PC-3 (cell line): Measurements from ENCODE around the gene CDK14. TPM values are rescaled to one million over a fixed set of nuclear protein-coding genes. Genes with fewer than 3 reads are reported as not detected.

Experiments
- ATAC-seq: fragments of 200-7000 bp; cut with Tn5 transposase; 2 replicates; pipeline ENCODE4 v1.9.1; 2020; ENCODE audit warnings: mild to moderate bottlenecking, moderate library complexity
- BruUV-seq: library from RNA; stranded (reverse); fragments of 400-500 nt; replicated peaks from 2 replicates; lab custom pipeline; 2021; lab: Mats Ljungman, UMichigan
- CTCF ChIA-PET: fragments of 300-600 bp; sonication (Branson Sonifier 250); formaldehyde crosslinking; loops from one replicate; lab custom pipeline; 2022; ENCODE audit warnings: antibody characterized with exemption; lab: Charles Lee
- POLR2A ChIA-PET: fragments of 300-600 bp; sonication (Branson Sonifier 250); formaldehyde crosslinking; loops from one replicate; lab custom pipeline; 2022; ENCODE audit warnings: antibody characterized with exemption; ENCODE audit not compliant: unreplicated experiment; lab: Charles Lee
- DNase-seq: peaks from one replicate; pipeline ENCODE4 v3.0.0-alpha.2; 2015
- H2AFZ ChIP-seq: fragments of 300-600 bp; sonication (generic); 2 replicates; pipeline ENCODE4 v1.6.0; 2016; ENCODE audit warnings: antibody characterized with exemption, low read length
- H3F3A ChIP-seq: fragments of 300-600 bp; sonication (generic); one replicate; pipeline ENCODE4 v1.6.0; 2017; ENCODE audit warnings: antibody characterized with exemption, low read length, control low read depth, mild to moderate bottlenecking; ENCODE audit not compliant: unreplicated experiment
- H3K27ac ChIP-seq: fragments of 300-600 bp; sonication (generic); 2 replicates; pipeline ENCODE4 v1.5.1; 2016; ENCODE audit warnings: mild to moderate bottlenecking, low read length
- H3K27me3 ChIP-seq: fragments of 300-600 bp; sonication (generic); 2 replicates; pipeline ENCODE4 v1.6.1; 2016; ENCODE audit warnings: low read length, mixed read lengths
- H3K36me3 ChIP-seq: fragments of 300-600 bp; sonication (generic); 2 replicates; pipeline ENCODE4 v1.6.1; 2016; ENCODE audit warnings: low read depth, mixed run types, low read length, mixed read lengths
- H3K4me1 ChIP-seq: fragments of 300-600 bp; sonication (generic); 2 replicates; pipeline ENCODE4 v1.5.1; 2016; ENCODE audit warnings: low read length; ENCODE audit not compliant: insufficient read depth
- H3K4me2 ChIP-seq: fragments of 300-600 bp; sonication (generic); 2 replicates; pipeline ENCODE4 v1.6.0; 2016; ENCODE audit warnings: low read length
- H3K4me3 ChIP-seq: fragments of 300-600 bp; sonication (generic); 2 replicates; pipeline ENCODE4 v1.5.1; 2016; ENCODE audit warnings: mild to moderate bottlenecking, low read length, mixed read lengths
- H3K79me2 ChIP-seq: fragments of 300-600 bp; sonication (generic); 2 replicates; pipeline ENCODE4 v1.6.1; 2017; ENCODE audit warnings: low read length, mixed read lengths
- H3K9ac ChIP-seq: fragments of 300-600 bp; sonication (generic); 2 replicates; pipeline ENCODE4 v1.6.0; 2016; ENCODE audit warnings: mild to moderate bottlenecking, low read length
- H3K9me2 ChIP-seq: fragments of 300-600 bp; sonication (generic); replicated peaks from 2 replicates; pipeline ENCODE4 v1.6.1; 2016; ENCODE audit warnings: mixed run types, low read length, mixed read lengths
- H3K9me3 ChIP-seq: fragments of 300-600 bp; sonication (generic); 2 replicates; pipeline ENCODE4 v1.6.1; 2016; ENCODE audit warnings: low read length, mixed read lengths
- H4K20me1 ChIP-seq: fragments of 300-600 bp; sonication (generic); 2 replicates; pipeline ENCODE4 v1.6.1; 2016; ENCODE audit warnings: low read length, mixed read lengths
- EZH2 ChIP-seq: fragments of 300-600 bp; sonication (generic); IDR thresholded peaks from one replicate; pipeline ENCODE4 v1.6.1; 2017; ENCODE audit warnings: antibody characterized with exemption, mild to moderate bottlenecking, low read length; ENCODE audit not compliant: unreplicated experiment
- EZH2phosphoT487 ChIP-seq: fragments of 300-600 bp; sonication (generic); IDR thresholded peaks from 2 replicates; pipeline ENCODE4 v1.6.1; 2018; ENCODE audit warnings: mild to moderate bottlenecking, antibody characterized with exemption, low read length, borderline replicate concordance
- intact Hi-C: fragments of 100-400 bp; cut with micrococcal nuclease; formaldehyde crosslinking; loops from 2 replicates; pipeline ENCODE4 v1.9.0; 2023
- total RNA-seq: library from RNA; depleted of rRNA; stranded (reverse); fragments of >200 nt; gene quantifications from 2 replicates; pipeline ENCODE4 v1.2.3, GENCODE V29; 2014
- TF ChIP-seq, protein P1 (sequence below): fragments of 300-600 bp; sonication (generic); conservative IDR thresholded peaks from 2 replicates; pipeline ENCODE4 v1.5.1; 2017; ENCODE audit warnings: antibody characterized with exemption, low read depth, mild to moderate bottlenecking, low read length

Gene CDK14
- total RNA-seq, 1 experiment from 2014 or later, result 8.2 TPM

- ChIA-PET CTCF (no interaction called here), POLR2A (no interaction called here)
- Histone ChIP-seq H3K4me3 (no peak overlapping the region), H3K27me3 (no peaks in the 10 kb centered on the region), H4K20me1 (no peaks in the 10 kb centered on the region), H3K4me1 (no peaks in the 10 kb centered on the region), H3F3A (no peaks in the 10 kb centered on the region), H3K79me2 (no peaks in the 10 kb centered on the region), H3K27ac (no peak overlapping the region), H2AFZ (no peak overlapping the region), H3K9me3 (no peaks in the 10 kb centered on the region), H3K4me2 (no peak overlapping the region), H3K9me2 (no peaks in the 10 kb centered on the region), H3K36me3 (no peaks in the 10 kb centered on the region), H3K9ac (no peak overlapping the region)
- BruUV-seq, result no TSS peak
- intact Hi-C loops, result no loop called here
- DNase-seq (no peak), ATAC-seq (no peak)
- TF ChIP-seq EZH2phosphoT487 (no peak), EZH2 (no peak)
- TF ChIP-seq, protein P1, sequence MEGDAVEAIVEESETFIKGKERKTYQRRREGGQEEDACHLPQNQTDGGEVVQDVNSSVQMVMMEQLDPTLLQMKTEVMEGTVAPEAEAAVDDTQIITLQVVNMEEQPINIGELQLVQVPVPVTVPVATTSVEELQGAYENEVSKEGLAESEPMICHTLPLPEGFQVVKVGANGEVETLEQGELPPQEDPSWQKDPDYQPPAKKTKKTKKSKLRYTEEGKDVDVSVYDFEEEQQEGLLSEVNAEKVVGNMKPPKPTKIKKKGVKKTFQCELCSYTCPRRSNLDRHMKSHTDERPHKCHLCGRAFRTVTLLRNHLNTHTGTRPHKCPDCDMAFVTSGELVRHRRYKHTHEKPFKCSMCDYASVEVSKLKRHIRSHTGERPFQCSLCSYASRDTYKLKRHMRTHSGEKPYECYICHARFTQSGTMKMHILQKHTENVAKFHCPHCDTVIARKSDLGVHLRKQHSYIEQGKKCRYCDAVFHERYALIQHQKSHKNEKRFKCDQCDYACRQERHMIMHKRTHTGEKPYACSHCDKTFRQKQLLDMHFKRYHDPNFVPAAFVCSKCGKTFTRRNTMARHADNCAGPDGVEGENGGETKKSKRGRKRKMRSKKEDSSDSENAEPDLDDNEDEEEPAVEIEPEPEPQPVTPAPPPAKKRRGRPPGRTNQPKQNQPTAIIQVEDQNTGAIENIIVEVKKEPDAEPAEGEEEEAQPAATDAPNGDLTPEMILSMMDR, result no peak
Measured at GRCh38 chr7:90889644-90890043, 293.5 kb downstream of the CDK14 start.

DNA sequence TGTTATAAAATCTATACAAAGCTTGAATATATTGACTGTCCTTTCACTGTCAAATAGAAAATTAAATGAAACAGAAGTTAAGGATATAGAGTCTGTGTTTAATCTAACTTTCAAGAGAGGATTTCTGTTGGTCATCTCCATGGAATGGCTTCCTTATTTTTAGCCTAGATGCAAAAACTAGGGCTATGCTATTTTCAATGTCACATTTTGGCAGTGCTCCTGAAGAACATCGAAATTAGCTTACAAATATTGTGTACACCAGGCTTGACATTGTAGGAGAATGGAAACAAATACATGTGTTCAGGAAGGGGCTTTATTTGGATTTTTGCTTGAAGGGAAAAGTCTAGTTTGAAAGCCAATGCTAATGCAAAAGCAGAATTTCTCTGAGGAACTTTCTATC is 295.4 kb downstream of the CDK14 start:
- Histone ChIP-seq H3F3A (no peaks in the 10 kb centered on the region), H3K4me2 (no peak overlapping the region), H3K4me1 (peaks cover 1% of the 10 kb centered on the region), H3K9ac (no peak overlapping the region), H2AFZ (no peak overlapping the region), H3K4me3 (no peak overlapping the region), H4K20me1 (no peaks in the 10 kb centered on the region), H3K27ac (no peak overlapping the region), H3K27me3 (no peaks in the 10 kb centered on the region), H3K9me3 (no peaks in the 10 kb centered on the region), H3K79me2 (no peaks in the 10 kb centered on the region), H3K36me3 (no peaks in the 10 kb centered on the region), H3K9me2 (no peaks in the 10 kb centered on the region)
- CTCF ChIA-PET, result no interaction called here
- no TSS peak for BruUV-seq
- no peak for DNase-seq
- intact Hi-C loops, result no loop called here
- no peak for TF ChIP-seq EZH2phosphoT487
- POLR2A ChIA-PET, result interaction anchor here (0.7 kb wide), 1 partner anchor 1539 kb away, joined by 3 read pairs; no protein-coding TSS in a partner anchor
- ATAC-seq, result no peak

- ATAC-seq (no peak), DNase-seq (no peak)
- Histone ChIP-seq H3K9me3 (no peaks in the 10 kb centered on the region), H3K27ac (no peak overlapping the region), H2AFZ (no peak overlapping the region), H3K9me2 (no peaks in the 10 kb centered on the region), H3K4me2 (no peak overlapping the region), H3K4me3 (no peak overlapping the region), H3K79me2 (no peaks in the 10 kb centered on the region), H3K36me3 (no peaks in the 10 kb centered on the region), H3F3A (no peaks in the 10 kb centered on the region), H3K9ac (no peak overlapping the region), H4K20me1 (no peaks in the 10 kb centered on the region), H3K4me1 (peaks cover 5% of the 10 kb centered on the region), H3K27me3 (no peaks in the 10 kb centered on the region)
- CTCF ChIA-PET, result no interaction called here
- TF ChIP-seq EZH2, result no peak
- no peak for TF ChIP-seq EZH2phosphoT487
- TF ChIP-seq, protein P1, result no peak
- no TSS peak for BruUV-seq
- POLR2A ChIA-PET, result no interaction called here
- intact Hi-C loops, result no loop called here
Measured at GRCh38 chr7:90892213-90892612, 296.1 kb downstream of the CDK14 start.
